MV-4-11 (cell line): Measurements from ENCODE around the gene CDCA3.
A peak's percentile ranks its signal among the peaks of the same experiment; 100 is the strongest.

Experiments used
- DNase-seq: peaks from one replicate; lab custom pipeline; 2025; lab: John Stamatoyannopoulos, UW

CDCA3 gene

DNA sequence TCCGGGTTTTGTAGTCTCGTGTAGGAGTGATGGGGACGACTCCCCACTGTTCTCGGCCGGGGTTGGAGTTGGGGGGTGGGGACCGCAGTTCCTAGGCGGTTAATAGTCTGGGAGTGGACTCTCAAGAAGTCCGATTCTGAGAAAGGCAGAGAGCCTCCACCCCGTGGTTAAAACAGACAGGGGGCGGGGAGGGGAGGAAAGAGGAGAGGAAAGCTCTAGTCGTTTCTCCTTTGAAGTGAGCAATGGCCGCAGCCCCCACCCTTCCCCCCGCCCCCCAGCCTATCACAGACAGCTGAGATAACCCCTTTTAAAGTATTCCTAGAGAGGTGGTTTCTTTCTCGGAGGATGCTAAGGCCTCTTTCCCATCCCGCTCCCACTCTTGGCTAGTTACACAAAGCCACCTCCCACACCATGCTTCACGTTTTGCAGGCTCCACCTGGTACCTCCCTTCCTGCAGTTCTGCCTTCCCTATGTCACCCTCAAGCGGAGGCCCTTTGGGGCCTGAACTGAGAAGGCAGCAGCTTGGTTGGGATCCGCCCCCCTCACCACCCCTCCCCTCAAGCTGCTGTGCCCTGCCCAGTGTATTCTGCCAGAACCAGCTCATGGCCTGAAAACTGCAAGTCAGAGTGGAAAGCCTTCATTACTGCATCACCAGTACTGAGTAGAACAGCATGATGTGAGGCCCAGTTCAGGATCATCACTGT is 1.7 kb upstream of the CDCA3 start:
- DNase-seq: no peak

DNA sequence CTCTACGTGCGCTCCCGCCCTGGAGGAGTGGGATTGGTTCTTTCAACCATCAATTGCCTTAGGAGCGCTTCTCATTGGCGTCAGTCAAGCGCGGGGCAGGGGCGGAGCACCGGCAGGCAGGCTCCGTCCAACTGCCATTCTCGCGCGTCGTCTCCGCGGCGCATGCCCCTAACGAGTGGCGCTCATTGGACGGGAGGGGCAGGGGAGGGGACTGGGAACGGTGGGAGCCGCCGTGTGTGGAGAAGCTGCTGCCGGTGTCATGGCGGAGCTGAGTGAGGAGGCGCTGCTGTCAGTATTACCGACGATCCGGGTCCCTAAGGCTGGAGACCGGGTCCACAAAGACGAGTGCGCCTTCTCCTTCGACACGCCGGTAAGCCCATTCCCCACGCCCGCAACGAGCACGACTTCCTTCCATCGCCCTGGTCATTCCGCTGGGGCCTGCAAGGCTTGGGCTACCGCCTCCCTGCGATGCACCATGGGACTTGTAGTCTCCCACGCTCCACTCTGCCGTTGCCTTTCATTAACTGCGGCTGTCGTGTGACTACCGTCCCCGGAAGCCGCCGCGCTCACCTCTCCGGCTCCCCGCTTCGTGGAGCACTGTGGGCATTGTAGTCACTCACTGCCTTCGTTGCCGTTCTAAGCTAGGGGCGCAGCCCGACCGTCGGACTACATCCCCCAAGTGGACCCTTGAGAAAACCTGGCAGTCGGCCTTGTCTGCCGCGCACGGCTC is 1.0 kb upstream of the CDCA3 start, which contains the start of gene USP5:
TSS of gene USP5 (plus strand) at position 230 of the 730 bp plus-strand sequence. CDS start at position 260, 30 bp downstream.
- DNase-seq: peak; percentile 99

DNA sequence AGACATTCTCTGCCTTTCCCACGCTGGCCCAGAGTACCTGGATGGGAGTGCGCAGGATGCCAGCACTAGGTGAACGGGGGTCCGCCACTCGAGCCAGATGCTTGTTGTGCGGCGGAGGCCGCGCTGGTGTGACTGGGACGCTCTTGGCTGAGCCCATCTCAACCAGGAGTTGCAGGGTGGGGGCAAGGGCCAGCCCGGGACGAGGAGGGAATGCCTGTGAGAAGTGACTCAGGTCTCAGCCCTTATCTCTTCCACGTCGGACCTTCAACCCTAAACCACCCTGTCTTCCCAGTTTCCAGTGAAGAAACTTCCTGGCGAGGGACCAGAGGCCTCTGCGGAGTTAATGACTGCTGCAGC is 312 bp downstream of the CDCA3 start:
- DNase-seq: no peak

DNA sequence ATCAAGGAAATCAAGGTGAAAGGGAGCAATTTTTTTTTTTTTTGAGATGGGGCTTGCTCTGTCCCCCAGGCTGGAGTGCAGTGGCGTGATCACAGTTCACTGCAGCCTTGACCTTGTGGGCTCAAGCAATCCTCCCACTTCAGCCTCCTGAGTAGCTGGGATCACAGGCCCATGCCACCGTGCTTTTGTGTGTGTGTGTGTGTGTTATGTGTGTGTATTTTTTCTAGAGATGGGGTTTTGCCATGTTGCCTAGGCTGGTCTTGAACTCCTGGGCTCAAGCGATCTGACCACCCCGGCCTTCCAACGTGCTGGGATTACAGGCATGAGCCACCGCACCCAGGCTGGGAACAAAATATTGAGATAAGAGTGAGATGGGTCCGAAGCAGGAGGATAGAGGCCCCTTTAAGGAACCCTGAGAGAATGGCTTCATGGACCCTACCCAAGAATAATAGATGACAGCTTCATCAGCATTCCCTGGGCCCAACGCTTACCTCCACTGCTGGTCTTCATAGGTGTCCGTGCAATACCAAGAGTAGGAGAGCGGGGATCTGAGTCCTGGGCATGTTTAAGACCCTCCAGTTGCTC is 1.0 kb downstream of the CDCA3 start:
- no peak for DNase-seq

DNA sequence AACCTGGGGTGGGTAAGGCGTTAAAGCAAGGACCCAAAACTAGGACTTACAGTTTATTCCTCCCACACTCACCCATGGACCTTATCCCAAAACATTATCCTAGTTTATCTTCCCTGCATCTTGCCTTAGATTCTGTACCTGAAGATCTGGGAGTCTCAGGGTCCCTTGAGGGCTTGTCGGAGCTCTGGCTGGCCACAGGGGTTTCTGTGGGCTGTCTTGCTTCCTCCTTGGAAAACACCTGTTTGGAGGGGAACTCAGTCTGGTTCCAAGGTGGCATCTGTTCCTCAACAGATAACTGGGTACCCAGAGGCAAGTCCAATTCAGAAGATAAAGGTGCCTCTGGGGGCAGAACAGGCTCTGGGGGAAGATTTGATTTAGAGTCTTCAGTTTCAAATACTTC is 1.7 kb downstream of the CDCA3 start:
- no peak for DNase-seq

DNA sequence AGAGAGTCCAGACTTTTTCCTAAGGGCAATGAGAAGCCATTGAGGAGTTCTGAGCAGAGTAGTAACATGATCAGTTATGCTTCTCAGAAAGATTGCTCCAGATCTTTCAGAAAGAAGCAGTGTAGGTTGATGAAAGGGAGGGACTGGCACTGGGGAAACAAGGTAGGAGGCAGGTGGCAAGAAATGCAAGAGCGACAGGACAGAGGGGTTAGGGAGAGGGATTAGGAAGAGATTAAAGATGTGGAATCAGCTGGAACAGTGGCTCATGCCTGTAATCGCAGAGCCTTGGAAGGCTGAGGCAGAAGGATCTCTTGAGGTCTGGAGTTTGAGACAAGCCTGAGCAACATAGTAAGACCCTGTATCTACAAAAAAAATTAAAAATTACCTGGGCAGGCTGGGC is 3.4 kb downstream of the CDCA3 start:
- no peak for DNase-seq

DNA sequence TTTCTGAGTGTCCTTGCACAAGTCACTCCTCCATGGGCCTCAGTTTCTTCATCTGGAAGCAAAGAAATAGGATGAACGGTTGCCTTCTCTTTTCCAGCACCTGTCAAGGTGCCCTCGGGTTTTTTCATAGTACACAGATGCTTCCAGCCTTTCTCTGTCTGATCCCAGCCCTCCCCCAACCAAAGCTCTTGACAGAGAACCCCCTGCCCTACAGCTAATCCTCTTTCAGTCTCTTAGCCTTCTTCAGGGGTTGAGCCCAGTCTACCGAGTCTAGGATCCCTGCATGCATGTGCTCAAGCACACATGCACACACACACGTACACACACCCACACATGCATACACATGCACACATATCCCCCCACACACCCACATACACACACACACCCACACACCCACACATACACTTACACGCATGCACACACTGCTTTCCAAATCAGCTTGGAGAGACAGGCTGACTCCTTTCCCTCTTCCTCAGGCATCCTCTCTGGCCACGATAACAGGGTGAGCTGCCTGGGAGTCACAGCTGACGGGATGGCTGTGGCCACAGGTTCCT is 4.7 kb downstream of the CDCA3 start:
- no peak for DNase-seq

DNA sequence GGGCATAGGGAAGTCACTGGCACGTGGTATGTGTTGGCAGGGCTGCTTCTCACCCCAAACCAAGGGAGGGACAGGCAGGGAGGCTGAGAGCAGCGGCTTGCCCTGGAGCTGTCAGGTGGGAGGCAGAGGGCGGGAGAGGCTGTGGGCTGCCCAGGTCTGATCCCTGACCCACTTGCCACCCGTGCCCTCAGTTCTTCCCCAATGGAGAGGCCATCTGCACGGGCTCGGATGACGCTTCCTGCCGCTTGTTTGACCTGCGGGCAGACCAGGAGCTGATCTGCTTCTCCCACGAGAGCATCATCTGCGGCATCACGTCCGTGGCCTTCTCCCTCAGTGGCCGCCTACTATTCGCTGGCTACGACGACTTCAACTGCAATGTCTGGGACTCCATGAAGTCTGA is 5.7 kb downstream of the CDCA3 start:
- no peak for DNase-seq

DNA sequence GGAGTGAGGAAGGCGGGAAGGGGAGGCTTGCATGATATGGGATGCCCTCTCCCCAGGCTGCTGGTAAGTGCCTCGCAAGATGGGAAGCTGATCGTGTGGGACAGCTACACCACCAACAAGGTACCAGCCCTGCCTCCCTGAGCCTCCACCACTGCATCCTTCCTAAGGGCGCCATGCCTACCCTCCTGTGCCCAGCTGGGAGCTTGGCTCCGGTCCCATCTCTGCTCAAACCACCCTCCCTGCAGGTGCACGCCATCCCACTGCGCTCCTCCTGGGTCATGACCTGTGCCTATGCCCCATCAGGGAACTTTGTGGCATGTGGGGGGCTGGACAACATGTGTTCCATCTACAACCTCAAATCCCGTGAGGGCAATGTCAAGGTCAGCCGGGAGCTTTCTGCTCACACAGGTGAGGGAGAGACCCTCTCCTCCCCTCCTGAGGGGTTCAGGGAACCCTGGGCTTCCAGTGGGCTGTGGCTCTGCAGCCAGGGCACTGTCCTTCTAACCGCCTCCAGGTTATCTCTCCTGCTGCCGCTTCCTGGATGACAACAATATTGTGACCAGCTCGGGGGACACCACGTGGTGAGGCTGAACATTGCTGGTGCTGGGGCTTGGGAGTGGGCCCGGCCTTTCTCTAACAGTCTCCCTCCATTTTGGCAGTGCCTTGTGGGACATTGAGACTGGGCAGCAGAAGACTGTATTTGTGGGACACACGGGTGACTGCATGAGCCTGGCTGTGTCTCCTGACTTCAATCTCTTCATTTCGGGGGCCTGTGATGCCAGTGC is 7.8 kb downstream of the CDCA3 start:
- DNase-seq: peak; percentile 33

DNA sequence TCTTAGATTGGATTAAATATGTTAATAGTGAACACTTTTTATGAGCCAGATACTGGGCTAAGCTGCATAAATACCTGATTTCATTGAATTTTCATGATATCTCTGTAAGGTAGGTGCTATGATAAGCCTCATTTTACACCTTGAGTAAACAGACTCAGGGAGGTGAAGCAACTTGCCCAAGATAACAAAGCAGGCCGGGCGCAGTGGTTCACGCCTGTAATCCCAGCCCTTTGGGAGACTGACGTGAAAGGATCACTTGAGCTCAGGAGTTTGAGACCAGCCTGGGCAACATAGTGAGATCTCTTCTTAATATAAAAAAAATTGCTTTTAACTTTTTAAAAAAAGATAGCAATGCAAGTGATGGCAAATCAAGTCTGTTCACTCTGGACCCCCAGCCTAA is 9.0 kb downstream of the CDCA3 start:
- DNase-seq: no peak

DNA sequence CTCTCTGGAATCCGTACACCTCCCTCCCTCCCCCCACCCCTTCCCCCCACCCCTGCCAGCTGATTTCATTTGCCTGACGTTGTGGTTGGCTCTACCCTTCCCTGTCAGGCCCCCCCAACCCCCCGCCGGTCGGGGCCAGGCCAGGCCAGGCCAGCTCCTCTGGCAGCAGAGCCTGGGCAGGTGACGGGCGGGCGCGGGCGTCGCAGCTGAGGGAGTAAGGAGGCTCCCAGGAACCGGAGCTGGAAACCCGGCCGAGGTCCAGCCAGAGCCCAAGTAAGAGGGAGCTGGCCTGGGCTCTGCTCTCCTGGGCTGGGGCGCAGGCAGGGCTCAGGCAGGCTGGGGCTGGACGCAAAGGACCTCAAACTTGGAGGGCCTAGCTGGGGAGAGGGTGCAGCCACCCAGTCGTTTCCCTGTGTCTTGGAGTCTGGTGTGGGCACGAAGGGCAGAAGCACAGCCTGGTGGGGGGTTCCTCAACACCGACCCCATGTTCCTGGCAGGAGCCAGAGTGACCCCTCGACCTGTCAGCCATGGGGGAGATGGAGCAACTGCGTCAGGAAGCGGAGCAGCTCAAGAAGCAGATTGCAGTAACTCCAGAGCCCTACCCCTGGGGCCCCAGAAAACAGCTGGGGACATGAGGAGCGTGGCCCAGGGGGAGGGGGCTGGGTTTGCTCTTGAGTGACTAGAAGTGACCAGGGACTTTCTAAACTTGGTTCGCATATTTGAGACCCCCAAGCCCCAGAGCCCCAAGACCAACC is 10.1 kb downstream of the CDCA3 start, which contains the start of gene GNB3:
TSS of gene GNB3 (plus strand) at position 165 of the 755 bp plus-strand sequence. CDS start at position 528, 363 bp downstream.
- DNase-seq: no peak

DNA sequence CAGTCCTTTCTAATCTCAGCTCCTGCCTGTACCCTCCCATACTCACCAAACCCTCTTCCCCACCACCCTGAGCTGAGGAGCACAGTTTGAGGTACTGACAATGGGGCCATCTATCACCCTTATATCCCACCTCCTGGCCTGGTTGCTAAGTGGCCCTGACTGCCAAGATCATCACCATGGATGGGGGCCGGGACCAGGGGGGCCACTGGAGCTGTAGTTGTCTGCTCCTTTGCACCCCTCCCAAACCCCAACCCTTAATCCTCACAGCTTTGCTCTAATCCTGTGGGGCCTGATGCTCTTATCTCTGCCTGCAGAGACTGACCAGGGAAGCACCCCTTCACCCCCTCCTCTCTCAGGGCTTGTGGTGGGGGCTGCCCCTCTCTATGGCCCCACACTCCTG is 10.8 kb downstream of the CDCA3 start:
- DNase-seq: no peak

DNA sequence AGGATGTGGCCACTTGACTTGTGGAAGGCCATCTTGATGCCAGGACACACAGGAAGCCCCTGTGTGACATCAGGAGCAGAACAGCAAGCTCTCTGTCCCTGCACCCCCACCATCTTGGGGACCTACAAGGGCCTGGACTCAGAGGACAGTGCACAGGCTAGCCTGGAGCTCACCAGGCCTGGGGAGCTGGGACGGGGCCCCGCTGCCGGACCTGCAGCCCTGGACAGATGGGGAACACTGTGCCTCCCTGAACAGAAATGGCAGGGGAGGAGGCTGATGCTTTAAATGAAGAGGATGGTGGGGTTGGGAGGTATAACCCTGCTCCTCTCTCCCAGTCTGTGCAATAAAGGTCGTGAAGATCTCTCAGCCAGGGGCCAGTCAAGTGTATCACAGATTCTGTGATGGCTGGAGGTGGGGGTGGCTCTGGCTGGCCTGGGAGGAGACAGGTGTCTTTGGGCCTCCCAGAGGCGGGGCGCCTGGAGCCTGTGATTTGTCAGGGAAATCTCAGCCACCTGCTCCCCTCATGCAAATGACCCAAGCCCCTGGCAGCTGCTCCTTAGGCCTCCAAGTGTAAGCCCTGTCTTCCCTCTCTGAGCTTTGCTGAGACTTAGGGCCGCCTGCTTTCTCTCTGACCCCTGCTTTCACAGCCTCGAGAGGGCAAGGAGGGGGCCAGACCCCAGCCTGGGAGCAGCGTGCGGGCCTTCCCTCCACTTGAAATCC is 11.4 kb downstream of the CDCA3 start:
- DNase-seq: no peak

DNA sequence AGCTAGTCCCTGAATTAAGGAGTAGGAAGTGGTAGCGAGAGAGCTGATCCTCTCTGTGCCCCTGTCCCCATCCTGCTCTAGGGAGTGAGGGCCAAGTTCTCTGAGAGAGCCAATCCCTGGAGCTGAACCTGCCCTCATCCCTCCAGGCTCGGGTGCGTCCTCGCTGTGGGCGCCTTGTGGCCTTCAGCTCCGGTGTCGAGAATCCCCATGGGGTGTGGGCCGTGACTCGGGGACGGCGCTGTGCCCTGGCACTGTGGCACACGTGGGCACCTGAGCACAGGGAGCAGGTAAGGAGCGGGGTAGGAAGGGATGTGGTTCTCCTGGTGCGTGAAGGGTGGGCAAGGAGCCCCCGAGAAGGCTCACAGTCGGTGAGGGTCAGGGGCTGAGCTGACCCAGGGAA is 12.2 kb downstream of the CDCA3 start:
- DNase-seq: no peak

DNA sequence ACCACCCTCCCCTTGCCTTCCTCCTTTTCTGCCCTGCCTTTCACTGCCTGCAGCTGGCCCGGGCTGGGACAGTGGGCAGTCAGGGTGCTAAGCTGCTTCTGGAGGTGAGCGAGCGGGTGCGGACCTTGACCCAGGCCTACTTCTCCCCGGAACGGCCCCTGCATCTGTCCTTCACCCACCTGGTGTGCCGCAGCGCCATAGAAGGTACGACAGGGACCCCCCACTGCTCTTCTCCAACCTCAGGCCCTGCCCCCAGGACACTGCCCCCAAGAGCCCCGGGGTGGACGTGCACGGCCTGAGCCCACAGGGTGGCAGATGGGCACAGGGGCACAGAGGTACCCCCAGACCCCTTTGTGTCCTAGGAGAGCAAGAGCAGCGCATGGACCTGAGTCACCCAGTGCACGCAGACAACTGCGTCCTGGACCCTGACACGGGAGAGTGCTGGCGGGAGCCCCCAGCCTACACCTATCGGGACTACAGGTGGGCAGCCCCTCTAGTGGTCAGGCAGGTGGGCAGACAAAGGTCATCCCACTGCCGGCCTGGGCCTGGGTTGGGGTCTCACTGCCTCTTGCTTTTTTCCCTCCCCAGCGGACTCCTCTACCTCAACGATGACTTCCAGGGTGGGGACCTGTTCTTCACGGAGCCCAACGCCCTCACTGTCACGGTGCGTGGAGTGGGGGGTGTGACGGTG is 13.6 kb downstream of the CDCA3 start:
- DNase-seq: no peak

DNA sequence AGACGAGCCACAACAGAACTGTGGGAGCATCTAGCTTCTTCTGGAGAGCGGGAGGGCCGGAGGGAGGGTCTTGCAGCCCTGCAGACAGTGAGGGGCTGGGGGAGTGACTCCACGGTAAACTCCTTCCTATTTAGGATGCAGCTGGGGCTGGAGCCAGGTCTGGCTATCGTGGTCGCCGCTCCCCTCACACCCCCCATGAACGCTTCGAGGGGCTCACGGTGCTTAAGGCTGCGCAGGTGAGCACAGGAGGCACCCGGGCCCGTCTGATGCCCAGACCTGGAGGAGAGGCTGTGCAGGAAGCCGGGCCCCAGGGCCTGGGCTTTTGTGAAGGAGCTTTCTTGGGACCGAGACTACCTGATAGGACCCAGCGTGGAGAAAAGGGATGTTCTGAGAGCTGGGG is 14.2 kb downstream of the CDCA3 start:
- DNase-seq: no peak

DNA sequence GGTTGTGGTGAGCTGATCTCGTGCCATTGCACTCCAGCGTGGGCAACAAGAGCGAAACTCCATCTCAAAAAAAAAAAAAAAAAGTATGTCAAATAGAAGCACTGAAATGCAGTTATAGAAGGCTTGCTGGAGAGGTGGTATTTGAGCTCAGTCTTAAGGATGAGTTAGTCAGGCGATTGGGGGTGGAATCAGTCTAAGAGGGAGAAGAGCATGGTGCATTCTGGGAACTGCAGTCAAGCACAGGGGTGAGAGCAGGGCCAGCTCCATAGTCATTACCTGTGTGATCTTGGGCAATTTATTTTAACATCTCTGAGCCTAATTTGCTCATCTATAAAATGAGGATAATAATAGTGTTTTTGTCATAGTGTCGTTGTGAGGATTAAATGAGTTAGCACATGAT is 16.2 kb downstream of the CDCA3 start:
- DNase-seq: no peak

DNA sequence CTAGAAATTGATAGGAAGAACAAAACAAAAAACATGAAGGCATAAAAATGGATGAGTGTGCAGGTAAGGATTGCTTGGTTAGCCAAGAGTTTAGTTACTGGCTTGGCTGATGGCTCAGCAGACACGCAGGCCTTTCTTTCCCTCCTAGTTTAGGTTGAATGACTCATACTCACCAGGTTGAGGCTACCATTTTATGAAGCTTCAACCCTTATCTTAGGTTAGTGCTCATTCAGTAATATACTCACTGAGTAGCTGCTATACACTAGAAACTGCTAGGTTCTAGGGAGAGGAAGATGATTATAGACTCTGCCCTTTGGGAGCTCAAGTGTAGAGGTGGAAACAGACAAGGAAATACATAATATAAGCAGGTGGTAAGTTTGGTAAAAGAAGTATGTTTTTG is 16.8 kb downstream of the CDCA3 start:
- DNase-seq: no peak

DNA sequence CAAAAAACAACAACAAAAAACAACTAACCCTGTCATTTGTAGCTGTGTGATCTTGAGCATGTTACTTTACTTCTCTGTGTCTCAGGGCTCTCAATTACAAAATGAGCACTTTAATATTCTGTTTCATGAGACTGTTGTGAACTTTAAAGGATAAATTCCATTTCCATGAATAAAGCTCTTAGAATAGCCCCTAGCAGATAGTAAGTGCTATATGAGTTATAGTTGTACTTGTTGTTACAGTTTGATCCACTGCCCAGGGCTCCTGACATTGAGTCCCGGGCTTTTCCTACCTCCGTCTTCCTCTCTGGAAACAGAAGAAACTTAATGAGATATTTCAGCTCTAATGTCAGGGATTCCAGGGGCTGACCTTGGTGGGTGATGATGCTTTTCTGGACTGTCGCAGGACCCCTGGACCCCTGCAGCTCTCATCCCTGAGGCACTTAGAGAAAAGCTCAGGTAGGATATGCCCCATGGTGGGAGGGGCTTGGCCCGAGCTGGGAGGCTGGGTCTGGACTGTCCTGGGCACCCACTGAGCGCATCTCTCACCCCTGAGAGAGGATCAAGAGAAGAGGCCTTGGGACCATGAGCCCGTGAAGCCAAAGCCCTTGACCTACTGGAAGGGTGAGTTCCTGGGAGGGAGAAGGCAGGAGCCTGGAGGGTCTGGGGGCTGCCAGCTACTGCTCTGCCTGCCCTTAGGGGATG is 17.7 kb downstream of the CDCA3 start:
- DNase-seq: no peak

DNA sequence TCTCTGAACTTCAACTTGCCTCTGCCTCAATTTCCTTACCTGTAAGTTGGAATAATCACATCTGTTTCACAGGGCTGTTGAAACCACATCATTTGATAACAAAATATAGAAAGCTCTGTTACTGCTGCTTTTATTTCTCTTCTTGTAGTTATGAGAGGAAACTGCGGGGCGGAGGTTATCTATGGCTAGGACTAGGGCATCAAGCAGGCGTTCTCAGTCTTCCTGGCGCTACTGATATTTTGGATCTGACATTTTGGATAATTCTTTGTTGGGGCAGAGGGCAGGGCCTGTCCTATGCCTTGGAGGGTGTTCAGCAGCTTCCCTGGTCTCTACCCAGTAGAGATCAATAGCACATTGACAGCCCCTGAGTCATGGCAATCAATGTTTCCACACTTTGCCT is 19.0 kb downstream of the CDCA3 start:
- no peak for DNase-seq
